ENCODE results near the gene TRPV4. TPM values are rescaled to one million over a fixed set of nuclear protein-coding genes. Genes with fewer than 3 reads are reported as not detected.

The TRPV4 gene
- polyA plus RNA-seq, 3 donors, result 0.70 to 1.4 (median 1.3) TPM

- 82 to 88% (median 87%) methylated on average over 16 to 17 of the region's 17 CpGs for WGBS, 3 donors
- H3K27ac ChIP-seq (ENCODE audit: low read depth, low read length), result no peak overlapping the region
These were observed 61.2 kb downstream of the TRPV4 start for GRCh38 chr12:109771746-109772621.

- H3K27ac ChIP-seq (ENCODE audit: low read depth, low read length), result no peak overlapping the region
- 83 to 91% (median 84%) methylated on average over 15 to 17 of the region's 17 CpGs for WGBS, 3 donors
These were observed 62.1 kb downstream of the TRPV4 start for GRCh38 chr12:109770861-109771670.

- no peak overlapping the region for H3K27ac ChIP-seq (ENCODE audit: low read depth, low read length)
- WGBS, 3 donors, result 67 to 82% (median 76%) methylated on average over 16 of the region's 16 CpGs
These were observed 62.9 kb downstream of the TRPV4 start for GRCh38 chr12:109770104-109770860.

GRCh38 chr12:109768901-109769670 is 64.1 kb downstream of the TRPV4 start:
- WGBS, 3 donors, result 94 to 95% (median 95%) methylated on average over 35 to 38 of the region's 38 CpGs

GRCh38 chr12:109767991-109768900 is 65.0 kb downstream of the TRPV4 start:
- no peak overlapping the region for H3K27ac ChIP-seq (ENCODE audit: low read depth, low read length)
- 96 to 98% (median 96%) methylated on average over 41 to 54 of the region's 54 CpGs for WGBS, 3 donors

More at GRCh38 chr12:109768901-109769670, 64.1 kb downstream of the TRPV4 start:
- H3K27ac ChIP-seq (ENCODE audit: low read depth, low read length), result no peak overlapping the region

- no peak overlapping the region for H3K27ac ChIP-seq (ENCODE audit: low read depth, low read length)
- 82 to 91% (median 90%) methylated on average over 4 of the region's 4 CpGs for WGBS, 3 donors
These were observed 65.7 kb downstream of the TRPV4 start for GRCh38 chr12:109767456-109767855.

GRCh38 chr12:109766251-109766778 is 66.9 kb downstream of the TRPV4 start:
- 79 to 81% (median 79%) methylated on average over 11 to 12 of the region's 12 CpGs for WGBS, 3 donors
- no peak overlapping the region for H3K27ac ChIP-seq (ENCODE audit: low read depth, low read length)

- no peak overlapping the region for H3K27ac ChIP-seq (ENCODE audit: low read depth, low read length)
- WGBS, 3 donors, result 91 to 93% (median 92%) methylated on average over 6 of the region's 6 CpGs
These were observed 67.8 kb downstream of the TRPV4 start for GRCh38 chr12:109765446-109765810.

GRCh38 chr12:109764776-109765445 is 68.3 kb downstream of the TRPV4 start:
- H3K27ac ChIP-seq (ENCODE audit: low read depth, low read length), result no peak overlapping the region
- 82 to 90% (median 88%) methylated on average over 18 of the region's 18 CpGs for WGBS, 3 donors

- WGBS, 3 donors, result 88 to 94% (median 94%) methylated on average over 3 of the region's 3 CpGs
- H3K27ac ChIP-seq (ENCODE audit: low read depth, low read length), result no peak overlapping the region
These were observed 69.1 kb downstream of the TRPV4 start for GRCh38 chr12:109764123-109764522.

- H3K27ac ChIP-seq (ENCODE audit: low read depth, low read length), result no peak overlapping the region
- WGBS, 3 donors, result 52 to 86% (median 55%) methylated on average over 3 of the region's 3 CpGs
These were observed 69.9 kb downstream of the TRPV4 start for GRCh38 chr12:109763201-109763841.

- H3K27ac ChIP-seq (ENCODE audit: low read depth, low read length), result no peak overlapping the region
- 72 to 95% (median 75%) methylated on average over 2 of the region's 2 CpGs for WGBS, 3 donors
These were observed 70.5 kb downstream of the TRPV4 start for GRCh38 chr12:109762673-109763191.

GRCh38 chr12:109762071-109762672 is 71.0 kb downstream of the TRPV4 start:
- 71 to 91% (median 73%) methylated on average over 12 of the region's 12 CpGs for WGBS, 3 donors
- no peak overlapping the region for H3K27ac ChIP-seq (ENCODE audit: low read depth, low read length)

GRCh38 chr12:109760930-109761921 is 72.0 kb downstream of the TRPV4 start:
- 68 to 78% (median 75%) methylated on average over 15 to 16 of the region's 16 CpGs for WGBS, 3 donors
- no peak overlapping the region for H3K27ac ChIP-seq (ENCODE audit: low read depth, low read length)

Measured in adipose tissue (tissue), 3 donors.